GM21381 (cell line): ENCODE measurements around the gene SPEM2.
A peak's percentile ranks its signal among the peaks of the same experiment; 100 is the strongest.

Source experiments
- ATAC-seq: cut with Tn5 transposase; IDR thresholded peaks from one replicate; pipeline ENCODE4 v1.9.1; 2021; ENCODE audit warnings: mild to moderate bottlenecking, moderate library complexity; ENCODE audit not compliant: unreplicated experiment

Gene SPEM2

DNA sequence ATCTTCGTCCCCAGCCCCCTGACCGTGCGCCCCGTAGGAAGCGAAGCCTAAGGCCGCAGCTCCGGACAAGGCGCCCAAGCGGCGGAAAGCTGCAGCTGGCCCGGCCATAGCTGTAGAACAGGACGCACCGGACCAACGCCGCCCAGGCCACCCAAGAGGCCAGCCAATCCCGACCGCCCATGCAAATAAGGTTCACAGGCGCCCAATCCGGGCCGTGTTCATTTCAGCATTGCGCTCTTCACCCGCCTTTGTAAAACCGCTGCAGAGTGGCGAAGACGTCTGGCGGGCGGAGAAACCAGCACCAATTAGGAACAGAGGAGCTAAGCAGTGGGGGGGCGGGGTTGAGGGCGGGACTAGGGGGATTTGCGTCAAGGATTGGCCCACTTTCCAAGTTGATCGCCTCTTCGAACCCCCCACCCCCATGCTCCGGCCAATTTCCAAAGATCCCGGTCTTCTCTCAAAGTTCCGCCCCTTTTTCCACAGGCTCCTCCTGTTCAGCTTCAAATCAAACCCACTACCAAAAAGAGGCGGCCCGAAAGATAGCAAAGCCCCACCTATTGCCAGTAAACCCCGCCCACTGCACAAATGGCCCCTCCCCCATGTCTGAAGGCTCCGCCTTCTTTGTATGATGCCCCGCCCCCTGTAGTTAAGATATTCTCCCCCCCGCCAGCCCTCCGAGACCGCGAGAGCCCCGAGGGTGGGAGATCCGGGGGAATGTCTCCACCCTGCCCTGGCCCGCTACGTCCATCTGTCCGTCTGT is 21.3 kb upstream of the SPEM2 start, which contains the start of gene TMEM256:
Gene TMEM256, minus strand, starts transcription at position 121 of the 760 bp plus-strand sequence. Its CDS starts 13 bp downstream, at position 108.
- ATAC-seq = peak; percentile 90

DNA sequence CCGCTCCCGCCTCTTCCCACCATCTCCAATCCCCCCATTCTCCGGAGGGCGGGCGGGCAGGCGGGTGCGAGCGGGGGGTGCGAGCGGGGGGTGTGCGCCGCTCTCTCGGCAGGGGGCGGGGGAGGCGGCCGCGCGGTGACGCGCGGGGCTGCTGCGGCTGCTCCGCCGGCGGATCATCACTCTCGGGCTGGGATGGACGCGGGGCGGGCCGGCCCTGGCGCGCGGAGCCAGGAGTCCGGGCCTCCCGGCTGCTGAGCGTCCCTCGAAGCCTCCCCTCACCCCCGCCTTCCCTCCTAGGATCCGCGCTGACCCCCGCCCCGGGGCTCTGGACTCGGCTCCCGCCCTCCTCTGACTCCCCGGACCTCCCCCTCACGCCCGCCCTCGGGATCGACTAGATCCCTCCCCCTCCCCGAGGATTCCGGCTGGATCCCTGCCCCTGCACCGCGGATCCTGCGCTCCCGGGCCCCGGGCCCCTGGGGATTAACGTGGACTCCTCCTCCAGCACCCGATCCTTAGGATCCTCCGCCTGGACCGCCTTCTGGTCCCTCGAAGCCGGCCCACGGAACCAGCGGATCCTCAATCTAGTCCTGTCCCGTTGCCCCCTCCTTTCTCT is 20.6 kb upstream of the SPEM2 start:
- peak; percentile 21 for ATAC-seq

DNA sequence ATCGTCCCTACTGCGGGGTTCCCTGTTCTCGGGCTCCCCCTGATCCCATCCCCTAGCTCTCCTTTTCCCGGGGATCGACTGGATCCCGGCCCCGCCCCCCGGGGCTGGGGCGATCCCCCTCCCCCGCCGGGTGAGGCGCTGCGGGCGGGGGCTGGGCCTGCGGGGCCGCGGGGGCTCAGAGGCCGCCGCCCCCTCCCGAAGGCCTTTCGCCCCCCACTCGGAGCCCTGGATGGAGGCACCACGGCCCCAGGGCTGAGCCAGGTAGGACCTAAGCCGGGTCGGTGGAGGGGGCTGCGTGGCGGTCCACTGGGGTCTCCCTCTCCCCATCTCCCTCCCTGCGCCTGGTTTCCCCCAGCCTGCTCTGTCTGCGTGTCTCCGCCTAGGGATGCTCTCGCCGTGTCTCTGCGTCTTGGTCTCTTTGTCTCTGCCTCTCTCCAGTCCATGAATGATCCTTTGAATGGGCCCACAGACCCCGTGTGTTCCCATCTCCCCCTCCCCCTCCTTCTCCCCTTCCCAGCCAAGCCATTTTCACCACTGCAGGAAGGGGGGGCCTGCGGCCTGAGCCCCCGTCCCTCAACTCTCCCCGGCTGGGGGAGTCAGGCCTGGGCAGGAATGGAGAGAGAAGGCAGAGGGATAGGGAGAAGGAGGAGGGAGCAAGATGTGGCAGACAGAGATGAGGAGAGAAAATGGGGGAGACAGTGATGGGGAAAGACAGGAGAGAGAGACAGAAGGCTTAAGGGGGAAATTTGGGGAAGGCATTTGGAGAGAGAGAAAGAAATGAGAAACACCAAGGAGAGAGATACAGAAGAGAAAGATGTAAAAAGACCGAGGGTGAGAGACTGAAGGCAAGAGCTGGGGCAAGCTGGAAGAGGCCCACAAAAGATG is 19.8 kb upstream of the SPEM2 start:
- no peak for ATAC-seq

DNA sequence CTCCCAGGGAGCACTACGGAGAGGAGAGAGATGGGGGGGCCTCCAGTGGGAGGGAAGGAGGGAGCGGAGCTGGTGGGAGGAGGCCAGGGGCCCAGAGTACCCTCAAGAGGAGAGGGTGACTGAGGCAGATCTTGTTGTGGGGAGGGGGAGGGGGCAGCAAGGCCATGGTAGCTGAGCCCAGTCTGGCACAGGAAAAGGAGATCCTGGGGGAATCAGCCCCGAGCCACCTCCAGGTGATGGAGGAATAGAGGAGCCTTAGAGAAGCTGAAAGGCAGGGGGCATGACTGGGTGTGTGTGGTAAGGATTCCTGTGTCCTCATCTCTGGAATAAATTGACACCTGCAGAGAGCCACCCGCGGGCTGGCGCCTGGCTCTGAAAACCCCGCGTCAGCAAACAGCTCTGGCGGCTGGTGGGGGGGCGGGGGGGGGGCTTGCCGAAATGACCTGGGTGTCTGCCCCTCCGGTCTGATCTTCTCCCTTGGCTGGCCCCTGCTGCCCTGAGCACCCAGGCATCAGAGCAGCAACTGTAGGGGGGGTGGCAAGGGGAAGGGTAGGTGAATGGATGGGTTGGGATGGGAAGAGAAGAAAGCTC is 19.1 kb upstream of the SPEM2 start:
- ATAC-seq = no peak

DNA sequence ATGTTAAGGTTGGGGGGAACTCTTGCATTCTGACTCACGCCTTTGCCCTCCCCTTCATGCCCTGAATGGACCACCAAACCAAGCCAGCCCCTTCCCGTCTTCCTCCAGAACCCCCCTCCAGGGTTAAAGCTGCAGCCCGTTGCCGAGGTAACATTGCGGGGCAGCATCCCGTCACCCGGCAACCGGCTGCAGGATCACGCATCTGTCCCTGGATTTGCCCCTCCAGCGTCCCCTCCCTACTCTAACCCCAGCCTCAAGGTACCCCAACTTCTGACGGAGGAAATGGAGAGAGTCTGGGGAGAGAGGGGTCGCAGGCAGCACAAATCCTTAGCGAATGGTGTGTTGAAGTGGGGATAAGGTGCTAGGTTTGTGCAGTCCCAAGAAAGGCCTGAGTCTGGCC is 18.3 kb upstream of the SPEM2 start:
- no peak for ATAC-seq

DNA sequence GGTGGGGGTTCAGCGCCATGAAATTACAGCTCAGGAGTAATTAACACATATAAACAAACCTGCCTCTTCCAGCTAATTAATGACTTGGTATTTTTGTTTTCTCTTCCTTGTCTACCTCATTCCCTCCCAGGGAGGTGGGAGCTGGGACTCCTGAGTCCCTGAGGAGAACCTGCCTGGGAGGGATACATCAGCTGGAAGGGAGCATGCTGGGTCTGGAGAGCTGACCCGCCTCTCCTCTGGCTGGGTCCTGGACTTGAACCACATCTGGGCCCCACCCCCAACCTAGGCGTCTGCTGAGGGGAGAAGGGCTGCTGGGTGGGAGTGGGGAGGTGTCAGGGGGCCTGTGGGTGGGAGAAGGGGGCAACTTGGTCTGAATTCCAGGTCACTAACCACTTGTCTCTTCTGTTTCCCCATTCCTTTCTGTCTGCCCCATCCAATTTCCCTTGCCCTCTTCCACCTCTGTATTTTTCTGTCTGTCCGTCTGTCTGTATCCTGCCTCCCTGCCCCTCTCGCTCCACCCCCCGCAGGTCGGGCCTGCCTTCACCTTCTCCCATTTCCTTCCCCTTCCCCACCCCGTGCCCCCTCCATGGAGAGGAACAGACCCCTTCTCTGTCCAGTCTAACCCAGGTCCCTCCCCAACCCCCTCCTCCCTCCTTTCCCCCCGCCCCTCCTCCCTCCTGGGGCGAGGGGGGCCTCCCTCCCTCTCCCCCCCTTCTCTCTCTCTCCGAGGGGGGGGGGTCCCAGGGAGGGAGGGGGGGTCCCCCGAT is 17.7 kb upstream of the SPEM2 start, which contains the start of gene NLGN2:
Gene NLGN2, plus strand, starts transcription at position 361 of the 767 bp plus-strand sequence. CDS start 411 bp downstream, outside the sequence.
- no peak for ATAC-seq

DNA sequence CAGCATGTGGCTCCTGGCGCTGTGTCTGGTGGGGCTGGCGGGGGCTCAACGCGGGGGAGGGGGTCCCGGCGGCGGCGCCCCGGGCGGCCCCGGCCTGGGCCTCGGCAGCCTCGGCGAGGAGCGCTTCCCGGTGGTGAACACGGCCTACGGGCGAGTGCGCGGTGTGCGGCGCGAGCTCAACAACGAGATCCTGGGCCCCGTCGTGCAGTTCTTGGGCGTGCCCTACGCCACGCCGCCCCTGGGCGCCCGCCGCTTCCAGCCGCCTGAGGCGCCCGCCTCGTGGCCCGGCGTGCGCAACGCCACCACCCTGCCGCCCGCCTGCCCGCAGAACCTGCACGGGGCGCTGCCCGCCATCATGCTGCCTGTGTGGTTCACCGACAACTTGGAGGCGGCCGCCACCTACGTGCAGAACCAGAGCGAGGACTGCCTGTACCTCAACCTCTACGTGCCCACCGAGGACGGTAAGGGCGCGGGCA is 17.1 kb upstream of the SPEM2 start:
- no peak for ATAC-seq

DNA sequence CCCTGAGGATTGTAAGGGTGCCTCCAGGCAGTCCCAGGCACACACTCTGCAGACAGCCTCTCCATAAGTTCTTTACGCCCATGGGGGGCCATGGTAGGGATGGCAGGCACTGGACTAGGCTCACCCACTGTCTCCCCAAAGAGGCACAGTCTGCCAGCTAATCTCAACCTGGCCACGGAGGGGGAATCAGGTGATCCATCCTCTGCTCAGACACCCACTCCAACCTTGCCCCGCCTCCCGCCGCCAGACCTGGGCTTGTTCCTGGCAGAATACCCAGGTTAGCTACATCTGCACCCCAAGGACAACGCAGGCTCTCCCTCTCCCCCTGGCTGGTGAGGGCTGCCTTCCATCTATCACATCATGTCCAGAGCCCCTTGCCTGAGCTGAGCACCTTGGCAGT is 16.6 kb upstream of the SPEM2 start:
- ATAC-seq = no peak

DNA sequence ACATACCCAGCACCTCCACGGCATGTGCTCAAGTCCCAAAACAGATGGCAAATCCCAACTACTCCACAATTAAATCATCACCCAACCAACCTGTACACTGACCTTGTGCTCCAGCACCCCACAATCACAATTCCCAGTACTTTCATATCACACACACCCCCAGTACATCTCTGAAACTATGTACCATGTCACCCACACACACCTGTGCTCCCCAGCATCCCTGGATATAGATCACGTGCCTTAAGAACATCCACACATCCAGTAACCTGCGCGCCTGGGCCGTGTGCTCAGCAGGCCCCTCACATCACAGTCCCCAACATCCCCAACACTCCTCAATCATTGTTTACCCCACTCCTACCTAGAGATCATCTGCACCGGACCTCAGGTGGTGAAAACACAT is 15.7 kb upstream of the SPEM2 start:
- no peak for ATAC-seq

DNA sequence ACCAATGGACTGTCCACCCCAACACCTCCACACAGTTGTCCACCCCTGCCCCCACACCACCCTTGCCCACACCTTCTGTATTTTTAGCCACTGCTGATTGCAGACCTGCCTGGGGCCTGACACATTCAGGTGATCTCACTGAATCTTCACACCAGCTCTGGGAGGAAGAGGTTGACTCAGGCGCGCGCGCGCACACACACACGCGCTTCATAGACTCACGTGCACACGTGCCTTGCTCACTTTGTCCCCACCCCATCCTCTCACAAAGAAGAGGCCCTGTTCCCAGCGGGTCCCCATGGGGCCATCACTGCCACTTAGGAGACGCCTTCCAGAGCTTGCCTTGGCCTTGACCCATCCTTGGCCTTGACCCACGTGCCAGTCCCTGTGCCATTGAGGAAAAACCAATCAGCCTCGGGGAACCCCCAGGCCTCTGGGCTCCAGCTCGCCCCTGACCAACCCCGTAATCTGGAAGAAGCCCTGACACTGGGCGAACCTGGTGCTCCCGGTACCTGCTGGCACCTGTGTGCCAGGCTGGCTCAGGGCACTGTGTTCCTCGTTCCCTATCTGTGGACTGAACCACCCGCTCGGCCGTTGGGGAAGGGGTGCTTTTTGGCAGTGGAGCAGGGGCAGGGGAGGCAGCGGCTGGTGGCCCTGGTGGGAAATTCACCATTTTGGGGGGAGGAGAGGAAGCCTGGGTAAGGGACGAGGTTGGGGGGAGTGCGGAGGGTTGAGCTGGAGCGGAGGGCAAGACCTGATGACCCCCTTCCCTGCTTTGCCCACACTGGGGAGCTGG is 14.6 kb upstream of the SPEM2 start:
- ATAC-seq = no peak

DNA sequence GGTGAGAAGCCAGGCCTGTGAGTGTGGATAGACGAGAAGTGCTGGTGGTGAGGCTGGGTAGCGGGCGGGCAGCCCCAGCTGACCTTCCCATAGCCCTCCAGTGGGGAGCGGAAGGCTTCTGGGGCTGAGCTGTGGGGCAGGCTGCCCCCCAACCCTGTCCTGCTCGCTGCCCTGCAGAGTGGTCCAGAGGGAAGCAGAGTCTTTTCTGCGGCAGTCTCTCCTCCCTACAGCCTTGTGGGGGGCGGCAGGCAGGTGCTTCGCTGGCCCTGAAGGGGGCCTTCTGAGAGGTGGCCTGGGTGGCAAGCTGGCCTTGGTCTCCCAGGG is 14.0 kb upstream of the SPEM2 start:
- no peak for ATAC-seq

DNA sequence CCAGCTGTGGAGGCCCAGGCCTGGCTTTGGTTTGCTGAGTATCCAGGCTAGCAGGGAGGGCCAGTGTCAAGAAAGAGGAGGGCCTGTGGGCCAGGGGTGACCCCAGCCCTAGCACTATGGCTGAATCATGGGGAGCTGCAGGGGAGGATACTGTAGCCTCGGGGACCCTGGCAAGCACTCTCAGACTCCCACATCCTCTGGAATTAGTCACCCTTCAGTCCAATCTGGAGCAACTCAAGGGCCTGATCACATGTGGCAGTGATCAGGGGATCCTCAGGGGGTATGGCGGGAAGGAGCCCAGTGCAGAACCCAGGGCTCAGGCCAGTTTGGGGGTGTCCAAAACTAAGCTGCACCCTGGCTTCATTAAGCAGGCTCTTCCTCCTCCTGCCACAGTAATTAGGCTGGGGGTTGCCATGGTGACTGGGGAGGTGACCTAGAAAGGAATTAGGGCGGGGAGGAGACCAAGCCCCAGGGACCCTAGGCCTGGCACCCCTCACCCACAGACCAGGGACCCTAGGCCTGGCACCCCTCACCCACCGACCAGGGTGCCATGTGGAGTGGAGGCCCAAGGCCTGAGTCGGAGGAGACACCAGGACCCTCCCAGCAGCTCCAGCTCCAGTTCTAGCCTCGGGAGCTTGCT is 11.9 kb upstream of the SPEM2 start:
- no peak for ATAC-seq

DNA sequence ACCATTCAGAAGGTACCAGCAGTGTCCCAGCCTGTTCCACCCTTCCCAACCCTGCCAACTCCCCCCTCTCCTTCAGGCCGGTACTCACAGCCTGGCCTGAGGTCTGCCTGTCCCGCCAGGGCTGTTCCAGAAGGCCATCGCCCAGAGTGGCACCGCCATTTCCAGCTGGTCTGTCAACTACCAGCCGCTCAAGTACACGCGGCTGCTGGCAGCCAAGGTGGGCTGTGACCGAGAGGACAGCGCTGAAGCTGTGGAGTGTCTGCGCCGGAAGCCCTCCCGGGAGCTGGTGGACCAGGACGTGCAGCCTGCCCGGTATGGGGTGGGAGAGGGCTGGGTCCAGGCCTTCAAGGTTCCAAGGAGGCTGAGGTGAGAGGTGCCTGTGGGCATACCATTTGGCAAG is 10.6 kb upstream of the SPEM2 start:
- no peak for ATAC-seq

DNA sequence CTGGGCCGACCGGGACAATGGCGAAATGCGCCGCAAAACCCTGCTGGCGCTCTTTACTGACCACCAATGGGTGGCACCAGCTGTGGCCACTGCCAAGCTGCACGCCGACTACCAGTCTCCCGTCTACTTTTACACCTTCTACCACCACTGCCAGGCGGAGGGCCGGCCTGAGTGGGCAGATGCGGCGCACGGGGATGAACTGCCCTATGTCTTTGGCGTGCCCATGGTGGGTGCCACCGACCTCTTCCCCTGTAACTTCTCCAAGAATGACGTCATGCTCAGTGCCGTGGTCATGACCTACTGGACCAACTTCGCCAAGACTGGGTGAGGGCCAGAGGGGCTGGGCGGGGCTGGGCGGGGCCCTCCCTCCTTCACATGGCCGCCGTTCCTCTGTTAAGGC is 9.6 kb upstream of the SPEM2 start:
- no peak for ATAC-seq

DNA sequence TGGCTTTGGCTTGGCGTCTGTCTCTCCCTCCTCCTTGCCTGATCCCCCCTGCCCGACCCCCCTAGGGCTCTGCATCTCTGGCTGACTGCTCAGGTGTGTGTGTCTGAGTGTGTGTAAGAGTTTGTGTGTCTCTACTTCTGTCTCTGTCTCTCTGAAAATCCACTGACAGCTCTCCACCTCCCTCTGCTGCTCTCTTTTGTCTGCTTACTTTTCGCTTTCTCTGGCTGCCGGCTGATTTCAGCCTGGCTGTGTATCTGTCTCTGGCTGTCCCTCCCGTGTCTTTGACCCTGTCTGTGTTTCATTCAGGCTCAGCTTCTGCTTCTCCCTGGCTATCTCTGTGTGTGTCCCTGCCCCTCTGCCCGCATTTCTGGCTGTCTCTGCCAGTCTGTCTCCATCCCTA is 9.1 kb upstream of the SPEM2 start:
- ATAC-seq = no peak

DNA sequence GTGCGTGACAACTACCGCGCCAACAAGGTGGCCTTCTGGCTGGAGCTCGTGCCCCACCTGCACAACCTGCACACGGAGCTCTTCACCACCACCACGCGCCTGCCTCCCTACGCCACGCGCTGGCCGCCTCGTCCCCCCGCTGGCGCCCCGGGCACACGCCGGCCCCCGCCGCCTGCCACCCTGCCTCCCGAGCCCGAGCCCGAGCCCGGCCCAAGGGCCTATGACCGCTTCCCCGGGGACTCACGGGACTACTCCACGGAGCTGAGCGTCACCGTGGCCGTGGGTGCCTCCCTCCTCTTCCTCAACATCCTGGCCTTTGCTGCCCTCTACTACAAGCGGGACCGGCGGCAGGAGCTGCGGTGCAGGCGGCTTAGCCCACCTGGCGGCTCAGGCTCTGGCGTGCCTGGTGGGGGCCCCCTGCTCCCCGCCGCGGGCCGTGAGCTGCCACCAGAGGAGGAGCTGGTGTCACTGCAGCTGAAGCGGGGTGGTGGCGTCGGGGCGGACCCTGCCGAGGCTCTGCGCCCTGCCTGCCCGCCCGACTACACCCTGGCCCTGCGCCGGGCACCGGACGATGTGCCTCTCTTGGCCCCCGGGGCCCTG is 8.3 kb upstream of the SPEM2 start:
- ATAC-seq = no peak

DNA sequence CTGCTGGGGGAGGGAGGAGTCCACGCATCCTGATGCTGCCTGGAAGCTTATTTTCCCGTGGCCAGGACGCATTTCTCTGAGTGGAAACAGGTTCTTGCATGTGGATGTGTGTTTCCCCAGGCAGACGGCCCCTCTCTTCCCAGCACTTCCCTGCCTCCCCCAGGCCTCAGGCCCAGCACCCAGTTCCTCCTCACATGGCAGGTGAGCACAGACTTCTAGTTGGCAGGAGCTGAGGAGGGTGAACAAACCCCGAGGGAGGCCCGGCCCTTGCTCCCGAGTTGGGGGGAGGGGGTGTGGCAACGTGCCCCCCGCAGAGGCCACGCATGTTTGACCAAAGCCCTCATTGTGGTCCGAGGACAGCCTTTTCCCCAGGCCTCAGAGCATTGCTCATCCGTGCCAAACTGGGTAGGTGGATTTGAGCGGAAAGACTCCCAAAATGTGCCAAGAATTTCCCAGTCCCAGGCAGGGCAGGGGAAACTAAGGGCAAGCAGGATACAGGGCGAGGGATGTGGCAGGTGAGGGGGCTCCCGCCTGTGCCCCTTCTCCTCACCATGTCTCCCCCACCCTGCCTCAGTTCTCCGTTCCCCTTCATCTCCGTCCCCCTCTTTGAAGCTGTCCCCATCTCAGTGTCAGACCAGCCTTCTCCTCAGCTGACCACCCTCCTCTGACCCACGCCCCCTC is 6.8 kb upstream of the SPEM2 start:
- no peak for ATAC-seq
